Neural progenitor cell (in vitro differentiated cells): ENCODE data around the gene UNG.

Source experiments
- CTCF ChIP-seq: fragments of 200-600 bp; sonication (generic); IDR thresholded peaks from 2 replicates; pipeline ENCODE4 v1.5.1; 2017; ENCODE audit warnings: antibody characterized with exemption, mild to moderate bottlenecking
- EZH2phosphoT487 ChIP-seq: fragments of 200-600 bp; sonication (generic); IDR thresholded peaks from 2 replicates; pipeline ENCODE4 v1.6.1; 2017; ENCODE audit warnings: antibody characterized with exemption

- no peak for TF ChIP-seq CTCF
- no peak for TF ChIP-seq EZH2phosphoT487
Measured at GRCh38 chr12:109120095-109120494, 22.7 kb downstream of the UNG start.
